Measurements from ENCODE around the gene RNF182.

DNA sequence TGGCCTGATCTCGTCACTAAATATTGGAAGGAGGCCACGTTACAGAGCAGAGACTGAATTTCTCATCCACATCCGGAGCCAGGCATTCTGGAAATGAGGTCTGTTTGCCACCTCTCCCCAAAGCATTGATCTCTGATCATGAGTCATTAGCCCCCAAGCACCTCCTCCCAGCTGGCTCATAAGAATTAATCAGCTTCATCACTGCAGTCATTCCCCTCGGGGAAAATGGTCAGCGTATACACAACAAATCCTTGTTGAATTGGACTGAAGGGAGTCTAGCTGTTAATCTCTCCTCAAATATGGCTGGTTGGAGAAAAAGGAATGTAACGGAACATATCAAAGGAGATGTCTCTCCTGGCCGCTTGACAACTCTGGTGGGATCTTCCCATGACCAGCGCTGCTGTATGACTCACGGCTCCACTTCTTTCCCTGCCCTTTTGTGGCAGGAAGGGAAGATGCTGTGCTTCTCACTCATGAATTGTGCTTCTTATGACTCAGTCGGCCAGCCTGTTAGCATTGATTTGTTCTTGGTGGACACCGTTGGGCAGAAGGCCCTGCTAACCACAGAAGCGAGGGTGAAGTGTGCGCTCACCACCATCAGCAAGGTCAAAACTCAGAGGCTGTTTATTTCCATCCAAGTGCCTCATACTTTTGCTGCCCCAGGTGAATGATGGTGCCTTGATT lies 76.7 kb downstream of the RNF182 start:
- TF ChIP-seq YY1 (IDR thresholded peaks at IDR 0.05; ENCODE audit: insufficient read depth, insufficient read length), result no peak
- no peak for TF ChIP-seq SUZ12 (IDR thresholded peaks at IDR 0.05; ENCODE audit: extremely low read depth, insufficient read depth, insufficient read length)
- no peak for TF ChIP-seq ZNF274 (IDR thresholded peaks at IDR 0.05; ENCODE audit: low read depth, low read length)

Measured in NT2/D1 (cell line).